Stomach (tissue), 9 donors: Measurements from ENCODE around the gene RAB3GAP2. TPM values are rescaled to one million over a fixed set of nuclear protein-coding genes. Genes with fewer than 3 reads are reported as not detected.

Source experiments
- DNase-seq, 2 donors: peaks; one replicate each; pipeline versions ENCODE4 v3.0.0 to v3.0.0-alpha.2; 2013 to 2019
- H3K27ac ChIP-seq, 5 donors: fragments of 200-600 bp in 4 of 5; sonication (generic) in 4 of 5; one replicate each; pipeline ENCODE4 v1.5.1; 2013 to 2019; ENCODE audit warnings: mild to moderate bottlenecking in 1 of 5, moderate library complexity in 1 of 5
- H3K27me3 ChIP-seq, 3 donors: fragments of 200-600 bp; sonication (generic); one replicate each; pipeline ENCODE4 v1.5.1; 2017 to 2019; ENCODE audit warnings: mixed run types in 1 of 3
- H3K36me3 ChIP-seq, 4 donors: fragments of 200-600 bp; sonication (generic); 1 replicate in 3 of 4; 2 replicates in 1 of 4; pipeline ENCODE4 v1.5.1; 2016 to 2019
- H3K4me1 ChIP-seq, 4 donors: fragments of 200-600 bp; sonication (generic); one replicate each; pipeline ENCODE4 v1.5.1; 2016 to 2019
- H3K4me3 ChIP-seq, 4 donors: fragments of 200-600 bp; sonication (generic) in 3 of 4; one replicate each; pipeline ENCODE4 v1.5.1; 2016 to 2019; ENCODE audit warnings: mild to moderate bottlenecking in 1 of 4
- H3K9me3 ChIP-seq, 4 donors: fragments of 200-600 bp; sonication (generic); one replicate each; pipeline ENCODE4 v1.5.1; 2016 to 2019
- CTCF ChIP-seq, 7 experiments: fragments of 450-650 bp in 4 of 7; fragments of 200-600 bp in 3 of 7; sonication (generic) in 3 of 7; IDR thresholded peaks; one replicate each; pipeline ENCODE4 v1.5.1; 2016 to 2019; ENCODE audit warnings: antibody characterized with exemption in 7 of 7, control low read depth in 2 of 7, mild to moderate bottlenecking in 1 of 7
- EP300 ChIP-seq: sonication (generic); formaldehyde crosslinking; IDR thresholded peaks from one replicate; pipeline ENCODE4 v1.6.1; 2017; ENCODE audit warnings: antibody characterized with exemption
- POLR2A ChIP-seq, 4 donors: fragments of 450-650 bp; IDR thresholded peaks; one replicate each; pipeline ENCODE4 v1.6.1; 2016; ENCODE audit warnings: antibody characterized with exemption in 4 of 4, control low read depth in 2 of 4, mild to moderate bottlenecking in 1 of 4, moderate library complexity in 1 of 4
- POLR2AphosphoS5 ChIP-seq, 3 donors: sonication (generic); formaldehyde crosslinking; IDR thresholded peaks; one replicate each; pipeline ENCODE4 v1.6.1; 2016; ENCODE audit warnings: antibody characterized with exemption in 3 of 3
- WGBS, 5 donors: extraction: QIAGEN DNeasy Blood & Tissue Kit in 3 of 5; methylation state at CpG; one replicate each; pipeline versions ENCODE4 v1.1.5 to v1.1.7; 2013 to 2018; 5-methylcytosine and 5-hydroxymethylcytosine counted together
- intact Hi-C: fragments of 100-400 bp; cut with DNase I; formaldehyde crosslinking; loops from one replicate; pipeline ENCODE4 v1.15.1; 2023; ENCODE audit warnings: low total_unique reads
- polyA plus RNA-seq, 3 donors: library from polyadenylated mRNA; stranded (reverse); fragments of 200-250 nt; gene quantifications; one replicate each; pipeline ENCODE4 v1.2.3, GENCODE V29; 2013
- total RNA-seq, 5 donors: library from RNA; depleted of rRNA; stranded (reverse); fragments of >200 nt; gene quantifications; one replicate each; pipeline versions ENCODE4 v1.1.0 to v1.2.3, GENCODE V29; 2014 to 2016
- donor health status: healthy with polysubstance abuse.
- donor health status: Bipolar disorder and iron deficiency.
- donor health status: healthy.

The RAB3GAP2 gene
- total and polyA plus RNA-seq, 8 donors: 3.7 to 56.0 (median 14.8) TPM

DNA sequence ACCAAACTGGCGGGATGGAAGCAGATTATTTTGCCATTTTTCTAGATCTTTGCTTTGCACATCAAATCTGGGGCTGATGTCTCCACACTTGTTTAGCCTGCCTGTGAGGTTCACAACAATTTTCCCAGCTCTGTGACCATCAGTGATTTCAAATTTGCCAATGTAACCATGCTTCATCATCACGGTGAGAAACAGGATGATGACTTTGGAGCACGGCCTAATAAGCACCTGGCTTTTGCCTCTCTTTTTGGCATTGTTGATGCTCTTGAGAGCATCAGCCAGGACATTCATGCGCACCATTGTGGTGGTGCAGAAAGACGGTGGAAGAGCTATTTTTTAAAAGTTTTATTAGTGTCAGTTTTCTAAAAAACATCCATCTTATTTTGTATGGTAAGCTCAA, 128.2 kb downstream of the RAB3GAP2 start:
- no peak for DNase-seq
- Histone ChIP-seq H3K4me1 (peaks cover 0 to 2% (median under 1%) of the 10 kb centered on the region in 4 donors), H3K9me3 (no peaks in the 10 kb centered on the region), H3K27me3 (no peaks in the 10 kb centered on the region), H3K4me3 (no peak overlapping the region), H3K36me3 (peaks cover 34 to 94% (median 76%) of the 10 kb centered on the region in 4 donors), H3K27ac (no peak overlapping the region)
- no peak for TF ChIP-seq POLR2A (IDR thresholded peaks at IDR 0.05)
- TF ChIP-seq CTCF (IDR thresholded peaks at IDR 0.05): no peak
- no peak for TF ChIP-seq EP300
- TF ChIP-seq POLR2AphosphoS5 (IDR thresholded peaks at IDR 0.05): no peak
- 91 to 96% (median 93%) methylated on average over 5 of the region's 5 CpGs for WGBS, 5 donors
- intact Hi-C loops: no loop called here

GRCh38 chr1:220139966-220140365, 132.3 kb downstream of the RAB3GAP2 start:
- no peak for TF ChIP-seq CTCF (IDR thresholded peaks at IDR 0.05)
- no peak for TF ChIP-seq POLR2AphosphoS5 (IDR thresholded peaks at IDR 0.05)
- TF ChIP-seq POLR2A (IDR thresholded peaks at IDR 0.05): no peak
- no peak for TF ChIP-seq EP300
- DNase-seq: no peak
- intact Hi-C loops: no loop called here
- Histone ChIP-seq H3K27ac (no peak overlapping the region), H3K27me3 (no peaks in the 10 kb centered on the region), H3K4me1 (no peaks in the 10 kb centered on the region), H3K36me3 (peaks cover 29 to 98% (median 87%) of the 10 kb centered on the region in 4 donors), H3K9me3 (no peaks in the 10 kb centered on the region), H3K4me3 (no peak overlapping the region)
- WGBS, 5 donors: 80 to 88% (median 83%) methylated on average over 6 of the region's 6 CpGs

DNA sequence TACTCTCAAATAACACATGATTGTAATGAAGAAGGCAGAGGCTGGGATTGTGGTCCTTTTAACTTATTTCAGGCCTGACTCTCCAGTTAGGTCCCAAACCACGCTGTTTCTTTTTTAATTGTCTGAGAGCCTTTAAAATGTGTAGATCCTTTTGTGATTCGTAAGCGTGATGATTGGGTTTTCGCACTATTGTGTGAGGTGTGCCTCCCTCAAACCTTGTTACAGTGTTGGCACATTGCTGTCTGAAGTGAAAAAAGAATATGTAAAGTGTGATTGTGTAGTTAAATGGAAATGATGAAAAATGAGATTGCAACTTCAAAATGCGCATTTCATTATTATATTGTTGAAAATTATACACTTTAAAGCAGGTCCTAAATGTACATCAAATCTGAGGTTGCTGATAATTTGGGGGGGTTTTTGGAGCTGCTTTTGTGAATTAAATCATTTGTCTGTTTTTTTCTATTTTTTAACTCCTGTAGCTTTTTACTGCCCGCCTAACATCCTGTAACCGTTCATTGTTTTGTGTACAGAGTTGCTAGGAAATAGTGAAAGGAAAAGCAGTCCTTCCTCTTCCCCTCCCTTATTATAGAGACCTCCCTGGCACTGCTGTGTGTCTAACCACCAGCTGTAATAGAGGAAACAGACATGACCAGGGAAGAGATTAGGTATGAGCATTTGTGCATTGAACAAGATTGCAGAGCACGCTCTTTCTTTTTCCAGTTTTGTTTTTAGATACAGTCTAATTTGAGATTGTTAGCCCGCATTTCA, 135.1 kb downstream of the RAB3GAP2 start:
- peak overlapping the region in 1 of 5 donors; percentile 32 for H3K27ac ChIP-seq
- no peaks in the 10 kb centered on the region for H3K27me3 ChIP-seq
- 73 to 84% (median 77%) methylated on average over 9 of the region's 9 CpGs for WGBS, 5 donors
- peak in 1 of 2 donors; percentile 67 for DNase-seq
- no peaks in the 10 kb centered on the region for H3K9me3 ChIP-seq
- H3K4me1 ChIP-seq: no peaks in the 10 kb centered on the region
- H3K36me3 ChIP-seq: peaks cover 39 to 99% (median 98%) of the 10 kb centered on the region in 4 donors
- no peak overlapping the region for H3K4me3 ChIP-seq
- no peak for TF ChIP-seq POLR2AphosphoS5 (IDR thresholded peaks at IDR 0.05)
- TF ChIP-seq EP300: no peak
- TF ChIP-seq CTCF (IDR thresholded peaks at IDR 0.05): no peak
- no peak for TF ChIP-seq POLR2A (IDR thresholded peaks at IDR 0.05)
- intact Hi-C loops: no loop called here

DNA sequence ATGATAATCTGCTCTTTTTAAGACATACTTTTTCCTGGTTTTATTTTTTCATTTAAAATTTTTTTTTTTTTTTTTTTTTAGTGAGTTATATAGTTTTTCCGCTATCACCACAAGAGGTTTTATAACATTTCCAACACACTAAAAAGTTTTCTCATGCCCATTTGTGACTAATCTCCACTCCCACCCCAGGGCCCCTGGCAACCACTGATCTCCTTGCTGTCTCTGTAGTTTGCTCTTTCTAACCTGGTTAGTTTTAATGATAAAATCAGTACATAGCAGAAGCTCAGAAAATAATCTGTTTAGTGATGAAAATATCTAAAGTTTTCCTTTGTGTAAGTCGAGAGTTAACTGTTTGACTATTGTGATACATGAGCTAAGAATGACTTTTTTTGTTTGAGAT, 136.5 kb downstream of the RAB3GAP2 start:
- DNase-seq: no peak
- Histone ChIP-seq H3K9me3 (no peaks in the 10 kb centered on the region), H3K27ac (no peak overlapping the region), H3K27me3 (no peaks in the 10 kb centered on the region), H3K36me3 (peaks cover 30 to 98% (median 97%) of the 10 kb centered on the region in 4 donors), H3K4me1 (no peaks in the 10 kb centered on the region), H3K4me3 (no peak overlapping the region)
- TF ChIP-seq POLR2A (IDR thresholded peaks at IDR 0.05) (no peak), EP300 (no peak), POLR2AphosphoS5 (IDR thresholded peaks at IDR 0.05) (no peak), CTCF (IDR thresholded peaks at IDR 0.05) (no peak)
- 78 to 93% (median 83%) methylated on average over 2 of the region's 2 CpGs for WGBS, 5 donors
- intact Hi-C loops: no loop called here
